Panc1 (cell line): ENCODE results near the gene BCS1L.

Experiments
- CTCF ChIP-seq: fragments of 450-650 bp; IDR thresholded peaks from 2 replicates; pipeline ENCODE4 v1.5.1; 2017; ENCODE audit warnings: mild to moderate bottlenecking
- TCF7L2 ChIP-seq: IDR thresholded peaks from 2 replicates; pipeline ENCODE4 v1.6.1; 2011; ENCODE audit warnings: mild to moderate bottlenecking, low read depth, low read length, inconsistent platforms

DNA sequence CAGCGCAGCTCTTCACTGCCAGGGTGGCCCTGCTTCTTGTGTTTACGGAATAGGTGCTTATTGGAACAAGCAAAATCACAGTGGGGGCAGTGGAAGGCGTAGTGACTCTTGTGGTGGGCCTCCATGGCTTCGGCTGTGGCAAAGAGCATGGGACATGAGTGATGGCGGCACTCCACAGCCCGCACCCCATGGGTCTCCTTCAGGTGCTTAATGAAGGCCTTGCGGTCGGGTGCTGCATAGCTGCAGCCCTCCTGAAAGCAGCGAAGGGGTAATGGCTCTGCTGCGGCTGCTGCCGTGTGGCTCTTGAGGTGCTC is 10.7 kb upstream of the BCS1L start:
- no peak for TF ChIP-seq TCF7L2
- no peak; the same call in none of the 2 replicates for TF ChIP-seq CTCF
